NCI-H774 (cell line): ENCODE measurements around the gene AADAC.
"Not testable (repeated sequence)": the region's sequence is repeated elsewhere in the genome, so short reads cannot be mapped to it uniquely, and the experiment has no call there.

Experiments used
- DNase-seq: peaks from one replicate; lab custom pipeline; 2025; lab: John Stamatoyannopoulos, UW

AADAC gene

DNA sequence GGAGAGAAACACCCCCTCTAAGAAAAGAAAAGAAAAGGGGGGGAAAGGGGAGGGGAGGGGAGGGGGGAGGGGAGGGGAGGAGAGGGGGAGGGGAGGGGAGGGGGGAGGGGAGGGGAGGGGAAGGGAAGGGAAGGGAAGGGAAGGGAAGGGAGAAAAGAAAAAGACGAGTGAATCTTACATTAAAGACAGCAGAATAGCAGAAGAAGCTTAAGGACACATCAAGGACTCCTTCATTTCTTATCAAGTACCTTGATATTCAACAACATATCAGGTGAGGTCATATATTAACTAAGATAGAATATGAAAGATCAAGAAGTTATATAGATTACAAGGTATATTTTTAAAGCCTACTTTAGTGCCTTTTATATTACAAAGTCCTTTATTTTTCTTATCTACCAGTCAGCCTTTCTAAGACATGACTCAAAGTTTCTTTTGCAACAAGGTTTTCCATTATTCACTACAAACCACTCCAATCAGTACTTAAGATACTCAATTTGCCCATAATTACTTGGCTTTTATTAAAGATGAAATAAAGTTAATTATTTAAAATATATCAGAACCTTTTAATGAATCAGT, 17.7 kb upstream of the AADAC start:
- no peak for DNase-seq

DNA sequence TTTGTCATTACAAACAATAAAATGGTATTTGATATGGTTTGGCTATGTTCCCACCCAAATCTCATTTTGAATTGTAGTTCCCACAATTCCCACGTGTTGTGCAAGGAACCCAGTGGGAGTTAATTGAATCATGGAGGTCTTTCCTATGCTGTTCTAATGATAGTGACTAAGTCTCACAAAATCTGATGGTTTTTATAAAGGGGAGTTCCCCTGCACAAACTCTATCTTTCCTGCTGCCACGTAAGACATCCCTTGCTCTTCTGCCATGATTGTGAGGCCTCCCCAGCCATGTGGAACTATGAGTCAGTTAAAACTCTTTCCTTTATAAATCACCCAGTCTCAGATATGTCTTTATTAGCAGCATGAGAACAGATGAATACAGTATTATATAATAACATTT, 15.4 kb upstream of the AADAC start:
- DNase-seq, result no peak

DNA sequence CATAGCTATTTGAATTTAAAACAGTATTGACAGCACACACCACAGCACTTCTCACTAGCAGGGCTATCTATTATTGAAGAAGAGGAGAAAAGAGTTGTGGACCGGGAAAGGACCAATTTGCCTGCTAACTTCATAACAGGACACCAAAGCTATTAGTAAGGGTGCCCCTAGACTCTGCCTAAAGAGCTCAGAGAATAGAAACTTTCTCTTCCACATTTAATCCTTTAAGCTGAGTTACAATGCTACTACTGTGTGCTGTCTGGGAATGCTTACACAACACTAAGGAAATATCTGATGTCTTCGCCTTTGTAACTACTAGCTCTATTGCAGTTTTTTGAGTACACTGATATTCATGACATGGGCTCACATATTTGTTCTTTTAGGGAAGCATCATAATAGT, 13.5 kb upstream of the AADAC start:
- DNase-seq, result no peak

DNA sequence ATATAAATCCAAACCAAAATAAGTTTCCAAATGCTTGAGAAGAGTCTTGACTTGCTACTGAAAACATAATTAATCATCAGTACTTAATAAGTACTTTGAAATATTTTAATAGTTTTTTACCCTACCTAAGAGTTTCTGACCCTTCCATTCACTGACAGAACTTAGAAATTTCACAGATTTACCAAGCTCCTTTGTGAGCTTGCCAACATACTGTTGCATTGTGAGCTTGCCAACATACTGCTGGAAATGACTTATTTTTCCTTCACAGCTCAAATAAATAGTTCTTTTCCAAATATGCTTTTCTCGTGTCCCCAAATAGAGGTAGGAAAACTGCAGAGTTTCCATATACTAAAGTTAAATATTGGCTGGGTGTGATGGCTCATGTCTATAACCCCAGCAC, 9.6 kb upstream of the AADAC start:
- no peak for DNase-seq

DNA sequence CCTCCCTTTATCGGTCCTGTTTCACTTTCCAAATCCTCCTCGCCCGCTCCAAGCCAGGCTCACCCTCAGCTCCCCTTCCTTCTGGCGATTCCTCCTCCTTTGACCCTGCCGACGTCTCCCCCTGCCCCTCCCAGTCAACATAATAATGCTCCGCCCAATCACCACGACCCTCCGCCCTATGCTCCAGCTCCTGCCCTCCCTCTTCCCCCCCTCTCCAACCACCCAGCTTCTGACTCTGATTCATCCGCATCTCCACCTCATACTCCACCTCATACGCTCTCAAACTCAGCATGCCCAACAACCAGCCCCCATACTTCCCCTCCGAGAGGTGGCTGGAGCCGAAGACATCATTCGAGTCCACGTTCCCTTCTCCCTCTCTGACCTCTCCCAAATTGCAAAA, 7.1 kb upstream of the AADAC start:
- DNase-seq, result no peak

DNA sequence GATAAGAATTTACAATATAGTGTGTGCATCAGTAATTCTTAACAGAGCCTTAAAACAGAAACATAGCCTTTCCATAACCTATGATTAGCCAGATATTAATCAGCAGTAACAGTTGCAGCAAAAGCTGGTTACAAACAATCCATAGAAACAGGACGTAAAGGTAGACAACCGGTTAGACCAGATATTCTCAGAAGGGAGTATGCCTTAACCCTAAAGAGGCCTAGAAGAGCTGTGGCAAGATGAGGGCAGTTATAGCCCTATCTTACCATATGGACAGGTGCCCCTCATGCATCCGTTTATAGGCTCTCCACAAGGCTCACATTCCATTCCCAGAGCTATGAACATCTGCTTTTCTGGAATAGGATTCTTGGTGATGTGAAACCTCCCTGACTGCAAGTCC, 5.0 kb upstream of the AADAC start:
- not testable (repeated sequence) for DNase-seq

DNA sequence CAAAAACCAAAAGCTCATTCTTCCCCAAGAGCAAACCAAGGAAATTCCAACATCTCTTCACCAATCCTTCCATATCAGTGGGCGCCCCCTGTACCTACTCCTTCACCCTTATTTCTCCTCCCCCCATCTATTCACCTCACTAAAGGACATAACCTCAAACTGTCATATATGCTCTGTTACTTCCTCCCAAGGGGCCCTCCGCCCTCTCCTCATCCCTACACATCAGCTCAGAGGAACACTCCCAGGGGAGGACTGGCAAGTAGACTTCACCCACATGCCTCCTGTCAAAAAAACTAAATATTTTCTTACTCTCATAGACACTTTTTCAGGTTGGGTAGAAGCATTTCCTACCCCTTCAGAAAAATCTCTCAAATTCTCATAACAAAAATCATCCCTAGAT, 2.4 kb upstream of the AADAC start:
- DNase-seq, result no peak

DNA sequence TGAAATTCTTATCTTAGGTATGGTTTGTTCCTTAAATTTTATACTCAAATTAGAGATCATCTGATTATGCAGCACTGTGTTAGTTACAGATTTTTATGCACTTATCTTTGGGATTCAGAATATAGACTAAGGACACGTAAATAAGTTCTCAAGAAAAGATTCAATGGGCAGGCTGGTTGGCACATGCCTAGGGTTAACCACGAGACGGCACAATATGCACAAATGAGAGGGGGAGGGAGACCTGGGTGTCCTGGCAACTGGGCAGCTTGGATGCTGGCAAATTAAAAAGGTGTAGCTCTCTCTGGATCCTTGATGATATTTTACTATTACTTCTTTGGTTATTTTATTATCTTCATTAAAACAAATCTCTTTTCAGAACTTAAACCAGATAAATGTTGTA, 672 bp downstream of the AADAC start:
- no peak for DNase-seq

DNA sequence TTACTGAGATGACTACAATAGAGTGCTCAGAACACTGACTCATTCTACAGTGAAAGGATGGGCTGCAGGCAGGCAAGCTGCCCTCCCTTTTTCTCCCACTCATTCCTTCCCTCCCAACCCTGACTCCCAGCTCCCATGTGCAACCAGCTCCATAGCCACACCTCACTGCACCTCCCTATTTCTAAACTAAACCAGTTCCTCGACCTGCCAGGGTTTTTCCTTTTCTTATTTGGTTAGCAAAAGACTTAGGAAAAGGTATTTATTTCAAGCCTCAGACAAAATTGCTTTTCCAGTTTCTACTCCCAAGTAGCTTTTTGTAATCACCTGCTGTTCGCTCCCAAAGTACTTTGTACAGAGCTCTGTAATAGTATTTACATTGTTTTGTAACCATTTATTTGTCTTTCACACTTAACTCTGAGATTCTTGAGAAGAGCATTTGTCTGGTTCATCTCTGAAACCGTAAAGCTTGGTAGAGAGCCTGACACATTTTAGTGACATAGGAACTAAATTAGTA, 2.2 kb downstream of the AADAC start:
- peak; percentile 47 for DNase-seq

DNA sequence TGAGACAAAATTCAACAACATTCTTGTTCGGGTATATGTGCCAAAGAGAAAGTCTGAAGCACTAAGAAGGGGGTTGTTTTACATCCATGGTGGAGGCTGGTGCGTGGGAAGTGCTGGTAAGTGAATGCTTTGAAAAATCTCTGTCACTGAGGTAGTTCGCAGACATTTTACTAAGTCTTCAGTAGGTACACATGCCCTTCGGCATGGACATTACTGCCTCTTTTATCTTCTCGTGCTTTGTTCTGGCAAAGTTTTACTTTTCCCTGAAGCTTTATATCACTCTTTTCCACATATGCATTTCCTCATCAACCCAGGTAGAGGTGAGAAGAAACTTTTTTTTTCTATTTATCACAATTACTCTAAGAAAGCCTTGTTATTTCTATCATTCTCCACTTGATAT, 3.6 kb downstream of the AADAC start:
- DNase-seq, result no peak

DNA sequence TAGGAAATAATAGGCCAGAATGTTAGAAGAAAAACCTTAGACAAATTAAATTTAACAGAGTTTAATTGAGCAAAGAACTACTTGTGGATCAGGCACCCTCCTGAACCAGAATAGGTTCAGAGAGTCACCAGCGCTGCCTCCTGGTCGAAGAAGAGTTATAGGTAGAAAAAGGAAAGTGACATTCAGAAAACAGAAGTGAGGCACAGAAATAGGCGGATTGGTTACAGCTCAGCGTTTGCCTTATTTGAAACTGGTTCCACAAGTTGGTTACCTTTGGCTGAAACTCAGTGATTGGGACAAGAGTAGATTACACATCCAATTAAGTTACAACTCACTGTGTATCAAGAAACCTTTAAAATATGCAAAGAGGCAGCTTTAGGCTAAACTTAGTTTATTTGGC, 4.4 kb downstream of the AADAC start:
- no peak for DNase-seq

DNA sequence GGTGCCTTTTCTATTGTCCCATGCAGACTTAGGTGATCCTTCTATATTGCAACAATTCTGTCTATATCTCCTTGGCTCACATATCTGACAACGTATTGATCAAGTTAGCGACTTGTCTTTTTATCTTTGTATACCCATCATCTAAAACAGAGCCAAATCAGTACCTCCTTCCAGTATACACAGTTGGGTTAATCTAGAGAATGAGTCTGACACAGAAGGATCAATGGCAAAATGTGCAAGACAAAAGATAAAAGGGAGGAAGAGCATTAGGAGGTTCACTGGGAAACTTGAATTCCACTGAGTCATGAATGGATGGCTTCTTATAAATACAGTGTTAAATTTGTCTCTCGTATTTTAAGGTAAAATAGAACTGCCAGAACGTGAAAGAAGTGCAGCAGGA, 6.0 kb downstream of the AADAC start:
- no peak for DNase-seq

DNA sequence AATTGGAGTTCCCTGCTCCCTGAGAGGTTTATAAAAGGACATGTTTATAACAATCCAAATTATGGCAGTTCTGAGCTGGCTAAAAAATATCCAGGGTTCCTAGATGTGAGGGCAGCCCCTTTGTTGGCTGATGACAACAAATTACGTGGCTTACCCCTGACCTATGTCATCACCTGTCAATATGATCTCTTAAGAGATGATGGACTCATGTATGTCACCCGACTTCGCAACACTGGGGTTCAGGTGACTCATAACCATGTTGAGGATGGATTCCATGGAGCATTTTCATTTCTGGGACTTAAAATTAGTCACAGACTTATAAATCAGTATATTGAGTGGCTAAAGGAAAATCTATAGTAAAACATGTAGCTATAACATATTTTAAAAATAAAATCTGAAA, 13.9 kb downstream of the AADAC start:
- DNase-seq, result no peak

DNA sequence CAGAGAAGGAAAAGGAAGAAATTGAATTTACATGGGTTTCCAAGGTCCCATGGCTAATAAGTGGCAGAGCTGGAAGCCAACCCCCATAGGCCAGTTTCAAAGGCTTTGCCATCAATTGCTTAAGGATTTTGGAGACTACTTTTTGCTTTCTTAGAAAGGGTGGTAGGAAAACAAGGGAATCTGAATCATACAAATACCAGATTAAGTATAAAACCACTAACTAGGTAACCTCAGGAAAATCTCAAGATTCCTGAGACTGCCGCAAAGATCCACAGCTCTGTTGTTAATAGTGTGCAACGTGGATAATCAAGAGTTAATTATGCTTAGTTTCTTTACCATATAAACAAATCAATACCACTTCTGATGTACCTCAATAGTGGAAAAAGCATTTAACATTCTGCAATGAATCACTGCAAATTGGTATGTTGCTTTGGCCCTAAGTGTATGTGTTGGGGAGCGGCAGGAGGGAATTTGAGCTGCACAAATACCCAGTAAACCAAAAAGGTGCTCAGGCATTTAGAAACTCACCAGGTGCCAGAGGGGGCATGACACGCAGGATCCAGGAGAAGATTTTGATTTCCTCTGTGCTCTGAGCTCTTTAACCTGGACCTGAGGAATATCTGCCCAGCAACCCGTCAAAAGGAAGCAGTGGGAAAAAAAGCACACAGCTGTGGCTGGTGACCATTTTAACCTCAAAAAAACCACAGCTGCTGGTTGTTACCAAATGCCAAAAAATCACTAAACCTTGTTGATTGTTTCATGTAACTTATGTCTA, 22.0 kb downstream of the AADAC start:
- DNase-seq, result no peak

DNA sequence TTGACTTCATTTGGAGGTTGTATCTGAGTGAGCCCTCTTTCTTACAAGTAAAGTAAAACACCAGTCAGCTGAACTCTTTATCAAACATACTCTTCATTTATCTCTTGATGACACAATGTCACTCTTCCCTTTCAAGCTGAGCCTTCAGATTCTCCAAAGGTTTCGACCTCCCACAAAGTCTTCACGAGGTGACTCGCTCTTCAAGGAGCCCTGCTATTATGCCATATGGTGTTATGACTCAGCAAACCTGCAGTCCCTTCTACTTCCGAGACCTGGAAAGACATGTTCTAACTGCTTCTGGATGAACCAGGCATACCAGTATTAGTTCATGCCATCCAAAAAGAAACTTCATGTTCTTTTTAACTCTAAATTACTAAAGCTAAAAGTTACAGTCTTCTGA, 23.1 kb downstream of the AADAC start:
- DNase-seq, result no peak

DNA sequence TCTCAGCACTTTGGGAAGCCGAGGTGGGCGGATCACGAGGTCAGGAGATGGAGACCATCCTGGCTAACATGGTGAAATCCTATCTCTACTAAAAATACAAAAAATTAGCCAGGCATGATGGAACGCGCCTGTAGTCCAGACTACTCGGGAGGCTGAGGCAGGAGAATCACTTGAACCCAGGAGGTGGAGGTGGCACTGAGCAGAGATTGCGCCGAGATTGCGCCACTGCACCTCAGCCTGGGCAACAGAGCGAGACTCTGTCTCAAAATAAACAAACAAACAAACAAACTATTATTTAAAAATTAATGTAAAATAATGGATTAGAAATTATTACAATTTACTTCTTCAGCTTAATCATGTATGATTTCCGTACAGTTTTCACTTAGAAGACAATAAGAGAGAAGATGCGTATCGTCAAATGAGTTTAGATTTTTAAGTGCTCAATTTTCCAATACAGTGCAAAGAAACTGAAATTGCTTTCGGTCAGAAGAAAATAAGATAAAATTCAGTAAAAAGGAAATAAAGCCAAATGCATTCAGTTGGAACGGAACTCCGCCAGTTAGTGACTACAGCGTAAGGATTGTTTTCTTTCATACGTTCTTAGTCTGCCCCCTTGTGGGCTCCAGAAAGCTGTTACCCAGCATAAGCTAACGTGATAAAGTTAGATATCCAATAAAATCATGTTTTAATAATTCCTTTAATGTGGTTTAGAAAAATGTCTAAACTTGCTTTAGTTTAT, 24.8 kb downstream of the AADAC start:
- no peak for DNase-seq

DNA sequence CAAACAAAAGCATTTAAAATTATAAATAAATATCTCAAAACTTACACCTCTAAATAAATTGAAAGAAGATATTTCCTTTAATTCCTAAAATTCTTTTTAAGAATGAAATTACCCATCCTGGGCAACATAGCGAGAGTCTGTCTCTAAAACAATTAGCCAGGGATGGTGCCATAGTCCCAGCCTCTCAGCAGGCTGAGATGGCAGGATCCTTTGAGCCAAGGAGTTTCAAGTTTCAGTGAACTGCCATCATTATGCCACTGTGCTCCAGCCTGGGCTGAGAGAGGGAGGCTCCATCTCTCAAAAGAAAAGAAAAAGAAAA, 25.4 kb downstream of the AADAC start:
- no peak for DNase-seq

DNA sequence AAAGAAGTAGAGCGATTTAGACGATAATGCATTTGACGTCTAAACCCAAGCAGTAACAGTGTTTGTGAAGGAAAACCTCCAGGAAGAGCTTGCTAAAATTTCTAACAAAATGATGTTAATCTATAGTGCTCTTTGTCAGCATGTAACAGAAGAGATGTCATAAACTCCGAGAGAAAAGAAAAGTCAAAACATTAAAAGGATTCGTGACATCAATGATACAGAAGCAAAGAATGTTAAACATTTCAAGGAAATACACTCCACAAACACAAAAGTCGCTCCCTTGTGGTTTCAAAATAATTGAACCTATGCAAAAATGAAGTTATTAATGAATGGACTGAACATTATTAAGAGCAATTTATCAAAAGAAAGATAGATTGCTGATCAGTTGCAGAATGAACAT, 27.9 kb downstream of the AADAC start:
- DNase-seq, result no peak

DNA sequence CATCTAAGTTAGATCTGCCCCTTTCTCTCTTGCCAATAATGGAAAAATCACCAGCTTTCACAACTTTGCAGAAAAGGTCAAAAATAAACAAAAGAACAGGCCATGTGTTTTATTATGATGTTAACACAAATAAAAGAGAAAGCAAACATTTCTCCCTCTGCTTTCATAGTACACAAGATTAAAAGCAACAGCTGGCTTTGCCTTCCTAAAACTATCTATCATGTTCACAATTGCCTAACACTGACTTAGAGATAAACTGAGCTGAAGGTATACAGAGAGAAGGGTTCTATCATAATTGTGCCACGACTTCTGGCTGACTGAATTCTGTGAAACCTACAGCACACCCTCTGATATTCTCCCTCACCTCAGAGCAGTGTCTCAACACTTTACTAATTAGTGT, 29.4 kb downstream of the AADAC start:
- peak; percentile 89 for DNase-seq

DNA sequence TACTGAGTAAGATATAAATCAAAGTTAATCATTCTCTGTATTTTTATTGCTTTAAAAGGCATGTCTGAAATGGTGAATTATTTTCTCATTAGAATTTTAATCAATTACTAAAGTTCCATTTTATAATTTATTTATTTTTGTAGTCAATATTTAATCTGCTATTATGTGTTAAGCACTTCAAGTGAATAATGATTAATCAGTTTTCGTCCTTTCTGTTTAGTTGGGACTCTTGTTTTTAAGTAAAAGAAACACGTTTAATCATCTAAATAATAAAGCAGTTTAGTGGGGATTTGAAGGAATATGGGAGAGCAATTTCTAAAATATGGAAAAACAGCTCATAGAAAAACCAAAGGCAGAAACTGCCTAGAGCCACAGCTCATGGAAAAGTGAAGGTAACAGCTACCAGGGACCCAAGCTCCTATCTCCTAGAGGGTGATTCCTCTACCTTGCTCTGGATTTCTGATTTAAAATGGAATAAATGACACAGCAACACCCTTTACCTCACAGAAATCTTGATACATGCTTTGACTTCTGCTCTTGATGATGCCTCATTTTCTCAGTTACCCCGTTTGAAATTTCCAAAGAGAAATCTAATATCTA, 31.5 kb downstream of the AADAC start:
- DNase-seq, result no peak

DNA sequence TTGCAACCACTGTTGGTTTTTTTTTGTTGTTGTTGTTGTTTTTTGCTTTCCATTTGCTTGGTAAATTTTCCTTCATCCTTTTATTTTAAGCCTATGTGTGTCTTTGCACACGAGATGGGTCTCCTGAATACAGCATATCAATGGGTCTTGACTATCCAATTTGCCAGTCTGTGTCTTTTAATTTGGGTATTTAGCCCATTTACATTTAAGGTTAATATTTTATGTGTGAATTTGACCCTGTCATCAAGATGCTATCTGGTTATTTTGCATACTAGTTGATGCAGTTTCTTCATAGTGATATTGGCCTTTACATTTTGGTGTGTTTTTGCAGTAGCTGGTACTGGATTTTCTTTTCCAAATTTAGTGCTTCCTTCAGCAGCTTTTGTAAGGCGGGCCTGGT, 36.1 kb downstream of the AADAC start:
- DNase-seq, result not testable (repeated sequence)

DNA sequence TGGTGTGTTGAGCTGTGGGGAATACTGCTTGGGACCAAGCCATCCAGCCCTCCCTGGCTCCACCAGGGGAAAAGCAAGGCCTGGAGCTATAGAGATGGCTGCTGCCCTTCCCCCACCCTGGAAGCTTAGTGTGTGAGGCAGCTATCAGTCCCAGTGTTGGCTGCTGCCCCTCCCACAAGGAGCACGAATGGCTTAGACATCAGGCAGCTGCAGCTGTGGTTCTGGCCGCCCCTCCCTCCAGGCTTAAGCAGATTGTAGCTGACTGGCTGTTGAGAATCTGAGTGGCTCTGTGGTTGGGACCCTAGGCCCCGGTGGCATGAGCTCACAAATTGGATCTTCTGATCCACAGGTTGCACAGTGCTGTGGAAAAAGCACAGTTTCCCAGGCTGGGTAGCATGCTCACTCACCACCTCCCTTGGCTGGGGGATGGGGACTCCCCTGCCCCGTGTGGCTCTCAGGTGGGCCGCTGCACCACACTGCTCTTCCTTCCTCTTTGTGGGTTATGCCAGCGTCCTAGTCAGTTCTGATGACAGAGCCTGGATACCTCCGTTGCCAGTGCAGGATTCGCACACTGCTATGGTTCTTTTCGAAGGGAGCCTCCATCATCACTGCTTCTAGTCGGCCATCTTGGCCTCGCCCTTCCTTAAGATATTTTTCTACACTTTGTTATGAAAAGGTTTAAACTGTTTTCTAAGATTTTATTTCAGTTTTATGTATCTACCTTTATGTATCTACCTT, 38.3 kb downstream of the AADAC start:
- DNase-seq, result no peak
